CD4-positive, CD25-positive, alpha-beta regulatory T cell (primary cell): Measurements from ENCODE around the gene CRADD. TPM values are rescaled to one million over a fixed set of nuclear protein-coding genes. Genes with fewer than 3 reads are reported as not detected.
A peak's percentile ranks its signal among the peaks of the same experiment; 100 is the strongest.
"Not testable (repeated sequence)": the region's sequence is repeated elsewhere in the genome, so short reads cannot be mapped to it uniquely, and the experiment has no call there.

Experiments used
- ATAC-seq, 2 donors: fragments of 150-1000 bp; cut with Tn5 transposase; one replicate each; pipeline ENCODE4 v1.10.0; 2021; ENCODE audit warnings: low read depth in 2 of 2, moderate number of reproducible peaks in 2 of 2, moderate library complexity in 1 of 2
- DNase-seq, 3 donors: peaks; one replicate each; pipeline versions ENCODE4 v3.0.0 to v3.0.0-alpha.2; 2012 to 2022; ENCODE audit warnings: mixed read lengths in 1 of 3
- H3K27ac ChIP-seq: one replicate; pipeline ENCODE4 v1.7.0; 2013; ENCODE audit warnings: mild to moderate bottlenecking, low read length; ENCODE audit not compliant: insufficient read depth, poor library complexity, severe bottlenecking
- H3K27me3 ChIP-seq: one replicate; pipeline ENCODE4 v1.7.0; 2013; ENCODE audit warnings: low read length; ENCODE audit not compliant: control insufficient read depth, insufficient read depth
- H3K36me3 ChIP-seq: one replicate; pipeline ENCODE4 v1.7.0; 2013; ENCODE audit warnings: mild to moderate bottlenecking, low read length, moderate library complexity; ENCODE audit not compliant: control insufficient read depth, insufficient read depth
- H3K4me1 ChIP-seq: 2 replicates; pipeline ENCODE4 v1.7.0; 2013; ENCODE audit warnings: mild to moderate bottlenecking, low read length; ENCODE audit not compliant: insufficient read depth, control insufficient read depth, poor library complexity, severe bottlenecking
- H3K4me3 ChIP-seq: one replicate; pipeline ENCODE4 v1.7.0; 2013; ENCODE audit warnings: low read depth, mild to moderate bottlenecking, low read length, moderate library complexity
- H3K9me3 ChIP-seq, 2 experiments: 1 replicate in 1 of 2; 2 replicates in 1 of 2; pipeline ENCODE4 v1.7.0; 2013; ENCODE audit warnings: low read length in 2 of 2, mild to moderate bottlenecking in 1 of 2, moderate library complexity in 1 of 2; ENCODE audit not compliant: control insufficient read depth in 2 of 2
- H3K27ac Mint-ChIP-seq, 3 donors: one replicate each; pipeline ENCODE4 v1.8.0; 2020 to 2022; ENCODE audit warnings: mild to moderate bottlenecking in 3 of 3, mixed read lengths in 3 of 3, moderate library complexity in 2 of 3
- H3K27me3 Mint-ChIP-seq: one replicate; pipeline ENCODE4 v1.8.0; 2022; ENCODE audit warnings: mild to moderate bottlenecking, mixed read lengths
- H3K36me3 Mint-ChIP-seq: one replicate; pipeline ENCODE4 v1.8.0; 2020; ENCODE audit warnings: mixed read lengths
- H3K4me1 Mint-ChIP-seq, 4 donors: one replicate each; pipeline ENCODE4 v1.8.0; 2020 to 2022; ENCODE audit warnings: mixed read lengths in 4 of 4, mild to moderate bottlenecking in 1 of 4
- H3K4me3 Mint-ChIP-seq, 4 donors: one replicate each; pipeline ENCODE4 v1.8.0; 2020 to 2022; ENCODE audit warnings: mild to moderate bottlenecking in 4 of 4, mixed read lengths in 4 of 4, moderate library complexity in 3 of 4
- H3K9me3 Mint-ChIP-seq, 7 donors: one replicate each; pipeline ENCODE4 v1.8.0; 2020 to 2022; ENCODE audit warnings: mixed read lengths in 7 of 7, mild to moderate bottlenecking in 3 of 7, moderate library complexity in 2 of 7
- polyA plus RNA-seq, 4 donors: library from polyadenylated mRNA; unstranded; fragments of 300-500 nt; fragmentation: Illumina TruSeq; gene quantifications; one replicate each; pipeline ENCODE4 v1.2.3, GENCODE V29; 2021
- total RNA-seq: library from RNA; stranded (reverse); gene quantifications from one replicate; pipeline ENCODE4 v1.2.3, GENCODE V29; 2022

The CRADD gene
- total RNA-seq (10.1 TPM), polyA plus RNA-seq (10 to 100 TPM; 19.5 to 24.2 (median 21.3) TPM)

DNA sequence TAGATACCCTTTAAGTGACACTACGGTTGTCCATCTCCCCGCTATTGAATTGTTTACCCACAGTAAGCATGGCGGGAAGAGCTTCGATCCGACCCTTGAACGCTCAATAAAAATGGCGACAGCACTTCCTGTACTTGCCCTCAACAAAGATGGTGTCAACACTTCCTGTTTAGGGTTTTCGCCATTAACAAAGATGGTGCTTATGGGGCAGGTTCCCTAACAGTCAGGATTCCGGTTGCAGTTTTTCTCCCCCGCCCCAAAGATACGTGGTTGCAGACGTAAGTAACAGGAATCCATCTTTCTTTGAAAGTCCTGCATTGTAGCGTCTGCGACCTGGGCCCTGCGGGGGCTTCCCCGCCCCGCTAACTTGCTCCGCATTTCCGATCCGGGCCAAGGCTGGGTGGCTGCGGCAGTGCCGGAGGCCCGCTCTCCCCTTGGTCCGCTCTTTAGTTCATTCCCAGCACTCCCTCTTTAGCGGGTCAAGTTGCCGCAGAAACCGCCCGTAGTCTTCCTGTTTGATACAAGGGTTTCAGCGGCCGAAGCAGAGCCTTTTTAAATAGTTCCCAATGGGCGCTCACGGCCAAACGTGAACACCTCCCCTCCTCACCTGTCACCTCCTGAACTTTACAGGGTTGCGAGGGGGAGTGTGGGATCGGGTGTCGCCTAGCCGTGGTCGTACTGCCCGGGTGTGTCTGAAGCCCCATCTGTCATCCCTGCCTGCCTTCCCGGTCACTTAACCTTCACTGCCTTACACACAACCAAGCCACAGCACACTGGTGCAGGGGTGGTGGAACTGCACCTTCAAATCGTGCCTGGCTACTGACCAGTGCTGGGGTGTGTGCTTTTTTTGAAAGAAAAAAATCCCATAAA is at the start of gene CRADD:
Gene CRADD, plus strand, starts transcription at position 181 of the 870 bp plus-strand sequence.
- Mint-ChIP-seq H3K27me3 (peaks cover 14% of the 10 kb centered on the region), H3K27ac (peak within 1 kb of the TSS; percentile 99 to 100 (median 100)), H3K4me1 (peaks cover 12 to 55% (median 30%) of the 10 kb centered on the region in 4 donors), H3K9me3 (peaks cover 0 to 4% (median 0%) of the 10 kb centered on the region in 7 donors), H3K4me3 (peak within 1 kb of the TSS; percentile 97 to 99 (median 98)), H3K36me3 (peaks cover 29% of the 10 kb centered on the region)
- H3K4me3 ChIP-seq = peak within 1 kb of the TSS; percentile 92
- ATAC-seq (peak; percentile 92 to 94), DNase-seq (peak; percentile 86 to 99 (median 96))
- peaks cover 19% of the 10 kb centered on the region for H3K4me1 ChIP-seq
- peak within 1 kb of the TSS; percentile 100 for H3K27ac ChIP-seq
- H3K27me3 ChIP-seq = peaks cover 4% of the 10 kb centered on the region
- H3K9me3 ChIP-seq = no peaks in the 10 kb centered on the region
- H3K36me3 ChIP-seq = no peaks in the 10 kb centered on the region

- H3K27me3 ChIP-seq = peaks cover 3% of the 10 kb centered on the region
- no peak overlapping the region for H3K4me3 Mint-ChIP-seq
- H3K27ac ChIP-seq = no peak overlapping the region
- H3K36me3 ChIP-seq = no peaks in the 10 kb centered on the region
- peaks cover 0 to 16% (median 4%) of the 10 kb centered on the region in 7 donors for H3K9me3 Mint-ChIP-seq
- H3K4me1 Mint-ChIP-seq = no peaks in the 10 kb centered on the region
- no peaks in the 10 kb centered on the region for H3K36me3 Mint-ChIP-seq
- H3K27me3 Mint-ChIP-seq = peaks cover 11% of the 10 kb centered on the region
- H3K4me3 ChIP-seq = no peak overlapping the region
- H3K4me1 ChIP-seq = no peaks in the 10 kb centered on the region
- no peak for DNase-seq
- peaks cover 0 to 6% of the 10 kb centered on the region in 2 experiments for H3K9me3 ChIP-seq
- ATAC-seq = no peak
- H3K27ac Mint-ChIP-seq = no peak overlapping the region
Measured at GRCh38 chr12:93632383-93632782, 44.8 kb upstream of the CRADD start.

- H3K4me3 Mint-ChIP-seq = no peak overlapping the region
- DNase-seq (no peak), ATAC-seq (no peak)
- H3K4me1 ChIP-seq = no peaks in the 10 kb centered on the region
- H3K27ac ChIP-seq = no peak overlapping the region
- peaks cover 11% of the 10 kb centered on the region for H3K27me3 Mint-ChIP-seq
- no peak overlapping the region for H3K4me3 ChIP-seq
- no peak overlapping the region for H3K27ac Mint-ChIP-seq
- no peaks in the 10 kb centered on the region for H3K4me1 Mint-ChIP-seq
- peaks cover 0 to 6% of the 10 kb centered on the region in 2 experiments for H3K9me3 ChIP-seq
- no peaks in the 10 kb centered on the region for H3K36me3 ChIP-seq
- H3K9me3 Mint-ChIP-seq = peaks cover 0 to 16% (median 4%) of the 10 kb centered on the region in 7 donors
- no peaks in the 10 kb centered on the region for H3K36me3 Mint-ChIP-seq
- H3K27me3 ChIP-seq = peaks cover 8% of the 10 kb centered on the region
Measured at GRCh38 chr12:93634416-93634815, 42.8 kb upstream of the CRADD start.

DNA sequence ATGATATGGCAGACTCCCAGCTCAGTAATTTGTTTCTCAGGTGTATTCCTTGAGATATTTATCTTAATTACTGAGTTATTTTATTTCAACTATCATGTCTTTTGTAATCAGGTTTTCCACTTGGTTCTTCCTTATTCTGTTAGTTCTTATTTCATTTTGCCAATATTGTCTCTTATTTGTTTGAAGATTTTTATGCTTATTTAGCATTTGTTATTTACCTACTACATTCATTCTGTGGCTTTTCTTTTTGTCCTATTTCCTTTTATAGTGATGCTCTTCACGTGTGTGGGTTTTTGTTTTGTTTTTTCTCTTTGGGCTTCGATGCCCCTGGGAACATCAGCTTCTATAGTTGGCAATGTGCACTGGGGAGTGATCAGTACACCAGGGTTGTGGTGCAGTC is 40.5 kb upstream of the CRADD start:
- Histone ChIP-seq H3K4me1 (no peaks in the 10 kb centered on the region), H3K27ac (no peak overlapping the region), H3K36me3 (no peaks in the 10 kb centered on the region), H3K9me3 (peaks cover 0 to 6% of the 10 kb centered on the region in 2 experiments), H3K4me3 (no peak overlapping the region), H3K27me3 (peaks cover 8% of the 10 kb centered on the region)
- Mint-ChIP-seq H3K36me3 (no peaks in the 10 kb centered on the region), H3K4me3 (no peak overlapping the region), H3K27me3 (peaks cover 11% of the 10 kb centered on the region), H3K27ac (no peak overlapping the region), H3K9me3 (peaks cover 0 to 16% (median 4%) of the 10 kb centered on the region in 7 donors), H3K4me1 (no peaks in the 10 kb centered on the region)
- no peak for DNase-seq
- no peak for ATAC-seq

DNA sequence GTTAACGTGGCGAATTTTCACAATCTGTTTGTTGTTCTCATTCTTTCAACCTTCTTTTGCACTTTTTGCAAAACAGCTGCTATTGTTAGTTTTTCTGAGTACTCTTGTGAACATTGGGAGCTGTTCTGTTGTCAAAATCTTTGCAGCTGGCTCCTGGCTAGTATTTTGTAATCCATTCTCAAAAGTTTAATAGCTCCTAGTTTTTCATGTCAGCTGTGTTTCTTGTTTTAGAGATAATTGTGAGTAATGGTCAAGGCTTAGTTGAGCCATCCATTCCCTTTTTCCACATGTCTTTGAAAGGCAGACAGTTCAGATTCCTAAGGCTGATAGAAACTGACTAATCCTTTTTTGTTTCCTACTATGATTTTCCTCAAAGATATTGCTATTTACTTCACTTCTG is 39.1 kb upstream of the CRADD start:
- H3K27ac Mint-ChIP-seq = no peak overlapping the region
- Histone ChIP-seq H3K27ac (no peak overlapping the region), H3K36me3 (no peaks in the 10 kb centered on the region), H3K4me1 (no peaks in the 10 kb centered on the region), H3K27me3 (peaks cover 8% of the 10 kb centered on the region), H3K9me3 (no peaks in the 10 kb centered on the region), H3K4me3 (no peak overlapping the region)
- DNase-seq (no peak), ATAC-seq (no peak)
- H3K4me1 Mint-ChIP-seq = no peaks in the 10 kb centered on the region
- peaks cover 17% of the 10 kb centered on the region for H3K27me3 Mint-ChIP-seq
- H3K9me3 Mint-ChIP-seq = peaks cover 0 to 9% (median 4%) of the 10 kb centered on the region in 7 donors
- no peak overlapping the region for H3K4me3 Mint-ChIP-seq
- H3K36me3 Mint-ChIP-seq = no peaks in the 10 kb centered on the region

- Histone ChIP-seq H3K4me3 (no peak overlapping the region), H3K9me3 (no peaks in the 10 kb centered on the region), H3K4me1 (no peaks in the 10 kb centered on the region), H3K27ac (no peak overlapping the region), H3K27me3 (peaks cover 8% of the 10 kb centered on the region), H3K36me3 (no peaks in the 10 kb centered on the region)
- no peaks in the 10 kb centered on the region for H3K36me3 Mint-ChIP-seq
- ATAC-seq = no peak
- H3K27ac Mint-ChIP-seq = no peak overlapping the region
- H3K9me3 Mint-ChIP-seq = peaks cover 0 to 4% (median 2%) of the 10 kb centered on the region in 7 donors
- no peak for DNase-seq
- H3K27me3 Mint-ChIP-seq = peaks cover 20% of the 10 kb centered on the region
- H3K4me1 Mint-ChIP-seq = no peaks in the 10 kb centered on the region
- H3K4me3 Mint-ChIP-seq = no peak overlapping the region
Measured at GRCh38 chr12:93638954-93639353, 38.2 kb upstream of the CRADD start.

- Mint-ChIP-seq H3K9me3 (peaks cover 0 to 2% (median 0%) of the 10 kb centered on the region in 7 donors), H3K4me3 (no peak overlapping the region), H3K27me3 (peaks cover 16% of the 10 kb centered on the region), H3K27ac (no peak overlapping the region), H3K36me3 (no peaks in the 10 kb centered on the region), H3K4me1 (no peaks in the 10 kb centered on the region)
- no peak for DNase-seq
- Histone ChIP-seq H3K9me3 (no peaks in the 10 kb centered on the region), H3K4me3 (no peak overlapping the region), H3K36me3 (no peaks in the 10 kb centered on the region), H3K27ac (no peak overlapping the region), H3K27me3 (peaks cover 8% of the 10 kb centered on the region), H3K4me1 (no peaks in the 10 kb centered on the region)
- ATAC-seq = no peak
Measured at GRCh38 chr12:93639406-93639805, 37.8 kb upstream of the CRADD start.

GRCh38 chr12:93641380-93641779 is 35.8 kb upstream of the CRADD start:
- peaks cover 15% of the 10 kb centered on the region for H3K27me3 Mint-ChIP-seq
- not testable (repeated sequence) for H3K4me3 ChIP-seq, H3K9me3 ChIP-seq, H3K4me3 Mint-ChIP-seq, H3K36me3 ChIP-seq, H3K27me3 ChIP-seq, H3K9me3 Mint-ChIP-seq, H3K27ac Mint-ChIP-seq, ATAC-seq, H3K36me3 Mint-ChIP-seq, H3K4me1 ChIP-seq, DNase-seq, H3K4me1 Mint-ChIP-seq, H3K27ac ChIP-seq
